K562 (cell line): Measurements from ENCODE around the gene SPRN. TPM values are rescaled to one million over a fixed set of nuclear protein-coding genes. Genes with fewer than 3 reads are reported as not detected.

ENCODE experiments used
- ATAC-seq: fragments of 200-7000 bp; cut with Tn5 transposase; 3 replicates; pipeline ENCODE4 v1.9.1; 2020; ENCODE audit warnings: moderate library complexity
- BruUV-seq: library from RNA; stranded (reverse); fragments of 400-500 nt; replicated peaks from 2 replicates; lab custom pipeline; 2021; lab: Mats Ljungman, UMichigan
- CTCF ChIA-PET: fragments of 300-600 bp; formaldehyde crosslinking; extraction: SDS; loops from one replicate; lab custom pipeline; 2021; ENCODE audit warnings: low intra/inter-chr PET ratio; lab: Yijun Ruan, JAX
- POLR2A ChIA-PET: fragments of 300-600, 350-650 bp; sonication (Branson Sonifier 250); formaldehyde crosslinking; extraction: SDS; loops from one replicate; lab custom pipeline; 2021; ENCODE audit warnings: antibody characterized with exemption, inconsistent platforms; lab: Yijun Ruan, JAX
- DNase-seq, 4 experiments: peaks; one replicate each; pipeline versions ENCODE4 v3.0.0 to v3.0.0-alpha.2; 2011 to 2018; ENCODE audit warnings: low spot score in 3 of 4, mixed read lengths in 3 of 4; ENCODE audit errors: extremely low read depth in 1 of 4
- FAIRE-seq: peaks from 2 replicates; lab custom pipeline; 2011; peaks lifted over from hg19 to GRCh38; lab: Jason Lieb, UNC
- H2AFZ ChIP-seq: 2 replicates; pipeline ENCODE4 v1.6.0; 2011; ENCODE audit warnings: low read depth, low read length, control low read depth, inconsistent platforms
- H3K27ac ChIP-seq: fragments of 200-600 bp; 3 replicates; pipeline ENCODE4 v1.8.0; 2011; ENCODE audit warnings: low read depth, mild to moderate bottlenecking, control low read depth, inconsistent platforms, low read length, moderate library complexity, mixed read lengths; ENCODE audit errors: extremely low read depth
- H3K27me3 ChIP-seq, 2 experiments: fragments of 300-600 bp in 1 of 2; 2 replicates in 1 of 2; 3 replicates in 1 of 2; pipeline versions ENCODE4 v1.6.0 to v1.8.0; 2011; ENCODE audit warnings: inconsistent platforms in 2 of 2, low read length in 2 of 2, mild to moderate bottlenecking in 1 of 2, mixed read lengths in 1 of 2, moderate library complexity in 1 of 2; ENCODE audit not compliant: control insufficient read depth in 2 of 2, insufficient read depth in 2 of 2
- H3K36me3 ChIP-seq: fragments of 300-600 bp; 3 replicates; pipeline ENCODE4 v1.8.0; 2011; ENCODE audit warnings: mild to moderate bottlenecking, low read length, inconsistent platforms; ENCODE audit not compliant: control insufficient read depth, insufficient read depth
- H3K4me1 ChIP-seq, 2 experiments: fragments of 200-600 bp in 1 of 2; replicated peaks in 1 of 2; 2 replicates in 1 of 2; 3 replicates in 1 of 2; pipeline versions ENCODE4 v1.5.1 to v1.8.0; 2011; ENCODE audit warnings: inconsistent platforms in 2 of 2, low read length in 2 of 2, mild to moderate bottlenecking in 1 of 2, mixed read lengths in 1 of 2, moderate library complexity in 1 of 2; ENCODE audit not compliant: control insufficient read depth in 2 of 2, insufficient read depth in 2 of 2
- H3K4me2 ChIP-seq: 2 replicates; pipeline ENCODE4 v1.6.1; 2011; ENCODE audit warnings: low read length, control low read depth, inconsistent platforms, mixed read lengths; ENCODE audit not compliant: insufficient read depth
- H3K4me3 ChIP-seq: fragments of 200-600 bp; sonication (generic), shearing (Covaris generic); 2 replicates; pipeline ENCODE4 v1.5.1; 2016; ENCODE audit warnings: control low read depth, inconsistent platforms
- H3K79me2 ChIP-seq: fragments of 200-600 bp; 3 replicates; pipeline ENCODE4 v1.8.0; 2011; ENCODE audit warnings: low read length, inconsistent platforms; ENCODE audit not compliant: control insufficient read depth, insufficient read depth
- H3K9ac ChIP-seq, 2 experiments: 2 replicates each; pipeline versions ENCODE4 v1.6.0 to v1.6.1; 2011; ENCODE audit warnings: low read depth in 2 of 2, low read length in 2 of 2, control low read depth in 1 of 2, inconsistent platforms in 1 of 2, mild to moderate bottlenecking in 1 of 2, mixed read lengths in 1 of 2; ENCODE audit not compliant: insufficient read depth in 1 of 2
- H3K9me1 ChIP-seq: one replicate; pipeline ENCODE4 v1.6.0; 2011; ENCODE audit warnings: inconsistent platforms, mild to moderate bottlenecking, low read length, moderate library complexity; ENCODE audit not compliant: control insufficient read depth, insufficient read depth
- H3K9me3 ChIP-seq: replicated peaks from 2 replicates; pipeline ENCODE4 v1.5.1; 2011; ENCODE audit warnings: low read depth, low read length, inconsistent platforms; ENCODE audit not compliant: control insufficient read depth, insufficient read depth
- H4K20me1 ChIP-seq: replicated peaks from 2 replicates; pipeline ENCODE4 v1.6.1; 2011; ENCODE audit warnings: low read length, inconsistent platforms, mixed read lengths; ENCODE audit not compliant: control insufficient read depth, insufficient read depth
- CBX2 ChIP-seq: fragments of 200-600 bp; sonication (generic); IDR thresholded peaks from one replicate; pipeline ENCODE4 v1.6.1; 2012; ENCODE audit warnings: mild to moderate bottlenecking, low read length, inconsistent platforms; ENCODE audit not compliant: insufficient read depth, poor library complexity, severe bottlenecking
- CBX8 ChIP-seq: fragments of 200-600 bp; sonication (generic); IDR thresholded peaks from 2 replicates; pipeline ENCODE4 v1.6.1; 2012; ENCODE audit warnings: borderline replicate concordance, mixed run types, low read depth, mild to moderate bottlenecking, moderate library complexity, mixed read lengths, low read length, control low read depth, inconsistent platforms; ENCODE audit not compliant: poor library complexity, severe bottlenecking; ENCODE audit errors: extremely low read depth
- CTCF ChIP-seq, 3 experiments: IDR thresholded peaks in 2 of 3; conservative IDR thresholded peaks in 1 of 3; 2 replicates each; pipeline ENCODE4 v1.5.1; 2011 to 2012; ENCODE audit warnings: low read length in 3 of 3, mild to moderate bottlenecking in 3 of 3, control low read depth in 2 of 3, improper control_type of control experiment in 1 of 3, inconsistent platforms in 1 of 3, low read depth in 1 of 3, mixed read lengths in 1 of 3, moderate library complexity in 1 of 3; ENCODE audit not compliant: insufficient read depth in 2 of 3
- MED1 ChIP-seq: sonication (generic); formaldehyde crosslinking; IDR thresholded peaks from 2 replicates; pipeline ENCODE4 v1.8.1; 2023; ENCODE audit warnings: missing genetic modification reagents, borderline replicate concordance
- NR2F6 ChIP-seq: fragments of 450-650 bp; formaldehyde crosslinking; IDR thresholded peaks from 2 replicates; pipeline ENCODE4 v1.4.0; 2020; ENCODE audit warnings: mild to moderate bottlenecking
- OTX1 ChIP-seq: fragments of 450-650 bp; formaldehyde crosslinking; IDR thresholded peaks from 2 replicates; pipeline ENCODE4 v1.4.0; 2022; ENCODE audit warnings: mild to moderate bottlenecking
- PHF8 ChIP-seq: fragments of 200-600 bp; sonication (generic); IDR thresholded peaks from 2 replicates; pipeline ENCODE4 v1.6.1; 2012; ENCODE audit warnings: mixed run types, mild to moderate bottlenecking, inconsistent platforms, low read length, moderate library complexity, borderline replicate concordance
- RB1 ChIP-seq: fragments of 450-650 bp; IDR thresholded peaks from 2 replicates; pipeline ENCODE4 v1.6.1; 2017; ENCODE audit warnings: low read depth, mild to moderate bottlenecking
- RBM15 ChIP-seq: fragments of 200-400 bp; formaldehyde crosslinking; IDR thresholded peaks from 2 replicates; pipeline ENCODE4 v1.6.1; 2018; ENCODE audit warnings: mild to moderate bottlenecking, low read length, moderate library complexity; ENCODE audit not compliant: insufficient read depth
- SIN3A ChIP-seq, 2 experiments: fragments of 150-350 bp in 1 of 2; IDR thresholded peaks; 2 replicates each; pipeline ENCODE4 v1.6.1; 2011 to 2016; ENCODE audit warnings: borderline replicate concordance in 2 of 2, low read depth in 2 of 2, low read length in 2 of 2, mild to moderate bottlenecking in 2 of 2, moderate library complexity in 2 of 2; ENCODE audit not compliant: control insufficient read depth in 1 of 2
- ZNF512 ChIP-seq: IDR thresholded peaks from 2 replicates; pipeline ENCODE4 v1.6.1; 2016; ENCODE audit warnings: missing genetic modification characterization, missing compliant biosample characterization
- WGBS: fragments of 100-300 bp; shearing (Covaris generic); methylation state at CpG from one replicate; pipeline ENCODE4 v1.1.6; 2016; ENCODE audit warnings: low coverage, mixed read lengths; ENCODE audit not compliant: insufficient coverage; ENCODE audit errors: missing lambda C conversion rate; 5-methylcytosine and 5-hydroxymethylcytosine counted together
- in situ Hi-C: fragments of 300-500 bp; cut with MboI; formaldehyde crosslinking; loops from 4 replicates; pipeline ENCODE4 v1.15.0; 2018; ENCODE audit warnings: inconsistent platforms, mixed read lengths
- intact Hi-C: fragments of 100-400 bp; cut with micrococcal nuclease; formaldehyde crosslinking; loops from 2 replicates; pipeline ENCODE4 v1.14.2; 2022
- polyA plus RNA-seq, 8 experiments: library from polyadenylated mRNA; depleted of rRNA in 4 of 8; stranded (reverse) in 5 of 8; unstranded in 3 of 8; fragments of >200 nt; fragmentation: Nextera tagmentation in 2 of 8; fragmentation: Illumina TruSeq in 1 of 8; extraction: Ambion mirVana in 2 of 8; extraction: Trizol in 1 of 8; gene quantifications; 2 replicates each; pipeline versions ENCODE4 v1.2.1 to v1.2.3, GENCODE V29; 2011 to 2014; ENCODE audit warnings: inconsistent platforms in 1 of 8, missing spikeins in 1 of 8
- total RNA-seq, 7 experiments: library from RNA; depleted of rRNA in 6 of 7; stranded (reverse); fragments of >200 nt in 6 of 7; fragmentation: Illumina TruSeq in 2 of 7; extraction: Trizol in 2 of 7; gene quantifications; 2 replicates each; pipeline versions ENCODE4 v1.2.1 to v1.2.3, GENCODE V29; 2011 to 2021; ENCODE audit warnings: low replicate concordance in 1 of 7

SPRN gene
- total and polyA plus RNA-seq, 9 of the 15 experiments (the other 6 are each of a cell fraction or from before 2014, with no cell fraction given): 0.04 TPM; not detected in 8

DNA sequence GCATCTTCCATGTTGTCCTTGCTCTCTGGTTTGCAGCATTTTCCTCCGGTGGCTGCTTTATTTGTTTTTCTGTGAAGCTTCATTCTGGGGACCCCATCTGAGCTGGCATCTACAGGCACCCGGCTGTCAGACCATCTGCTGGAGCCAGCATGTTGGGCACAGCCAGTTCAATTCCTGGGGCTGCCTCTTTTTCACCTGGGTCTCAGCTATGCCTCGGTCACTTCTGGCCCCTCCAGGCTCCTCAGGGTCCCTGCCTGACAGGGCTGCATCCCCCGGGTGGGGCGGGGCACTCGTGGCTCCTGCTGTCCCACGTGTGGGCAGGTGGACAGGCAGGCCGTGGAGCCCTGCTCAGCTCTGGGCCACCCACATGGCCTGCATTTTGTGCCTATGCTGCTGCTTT, 37.4 kb upstream of the SPRN start:
- no peaks in the 10 kb centered on the region for H4K20me1 ChIP-seq
- intact Hi-C loops: no loop called here
- H3K27me3 ChIP-seq: peaks cover 0 to 21% of the 10 kb centered on the region in 2 experiments; a peak in 2 of 5 replicates
- in situ Hi-C loops: no loop called here
- H3K27ac ChIP-seq: no peak overlapping the region
- peaks cover 0 to 17% of the 10 kb centered on the region in 2 experiments; a peak in 2 of 5 replicates for H3K4me1 ChIP-seq
- TF ChIP-seq CTCF (IDR thresholded peaks at IDR 0.05 in 2 of 3, conservative IDR thresholded peaks at IDR 0.05 in 1 of 3; ENCODE audit: insufficient read depth in 2 of 3, low read depth in 1 of 3, low read length in 3 of 3) (no peak), RB1 (no peak)
- no peak overlapping the region for H2AFZ ChIP-seq
- no peak overlapping the region for H3K4me2 ChIP-seq
- H3K9me1 ChIP-seq: no peaks in the 10 kb centered on the region
- FAIRE-seq: no peak
- CTCF ChIA-PET: no interaction called here
- no peaks in the 10 kb centered on the region for H3K36me3 ChIP-seq
- H3K4me3 ChIP-seq: no peak overlapping the region
- DNase-seq: no peak
- no peak overlapping the region for H3K9ac ChIP-seq
- 6% methylated on average over 8 of the region's 8 CpGs for WGBS
- POLR2A ChIA-PET: interaction anchor here (2.1 kb wide), 1 partner anchor 9 kb away, joined by 7 read pairs; the partner anchor contains the start of gene SCART1
- H3K9me3 ChIP-seq: no peaks in the 10 kb centered on the region
- no peak for ATAC-seq
- no TSS peak for BruUV-seq
- no peaks in the 10 kb centered on the region for H3K79me2 ChIP-seq

DNA sequence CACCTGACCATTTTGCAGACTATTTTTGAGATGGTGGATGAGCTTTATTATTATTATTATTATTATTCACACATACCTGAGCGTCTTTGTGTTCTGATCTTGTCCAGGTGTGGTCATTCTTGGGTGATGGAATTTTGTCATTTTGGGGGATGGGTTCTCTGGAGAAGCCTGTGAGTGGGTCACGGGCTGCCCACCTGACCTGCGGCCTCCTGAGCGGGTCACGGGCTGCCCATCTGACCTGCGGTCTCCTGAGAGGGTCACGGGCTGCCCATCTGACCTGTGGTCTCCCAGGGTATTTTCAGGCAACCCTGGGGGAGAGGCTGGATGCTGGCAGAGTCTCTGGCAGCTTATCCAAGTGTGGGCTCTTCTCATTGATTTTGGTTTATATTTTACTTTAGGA, 36.6 kb upstream of the SPRN start:
- no peaks in the 10 kb centered on the region for H3K79me2 ChIP-seq
- intact Hi-C loops: no loop called here
- no peaks in the 10 kb centered on the region for H3K9me1 ChIP-seq
- H3K27ac ChIP-seq: no peak overlapping the region
- H3K4me3 ChIP-seq: no peak overlapping the region
- BruUV-seq: no TSS peak
- DNase-seq (no peak), ATAC-seq (no peak), FAIRE-seq (no peak)
- no peak overlapping the region for H3K4me2 ChIP-seq
- ChIA-PET CTCF (no interaction called here), POLR2A (no interaction called here)
- 12% methylated on average over 7 of the region's 7 CpGs for WGBS
- no peaks in the 10 kb centered on the region for H3K36me3 ChIP-seq
- peaks cover 0 to 25% of the 10 kb centered on the region in 2 experiments; a peak in 2 of 5 replicates for H3K4me1 ChIP-seq
- H4K20me1 ChIP-seq: no peaks in the 10 kb centered on the region
- H3K9ac ChIP-seq: no peak overlapping the region
- peaks cover 0 to 27% of the 10 kb centered on the region in 2 experiments; a peak in 2 of 5 replicates for H3K27me3 ChIP-seq
- H3K9me3 ChIP-seq: no peaks in the 10 kb centered on the region
- H2AFZ ChIP-seq: no peak overlapping the region
- TF ChIP-seq CBX8 (no peak), NR2F6 (CRISPR knock-in tag) (no peak), MED1 (no peak), PHF8 (no peak), ZNF512 (tag) (no peak), CBX2 (no peak), RBM15 (no peak), SIN3A (IDR thresholded peaks at IDR 0.05; ENCODE audit: borderline replicate concordance in 2 of 2, control insufficient read depth in 1 of 2, low read depth in 2 of 2, low read length in 2 of 2) (no peak), OTX1 (CRISPR knock-in tag) (no peak)
- in situ Hi-C loops: no loop called here
